ENCODE data around the gene MS4A5.

Gene MS4A5

GRCh38 chr11:60492488-60493009, 63.2 kb downstream of the MS4A5 start, which contains the start of gene MS4A12:
Gene MS4A12 (plus strand): TSS chr11:60492778. CDS start chr11:60497319, 4,541 bp downstream.
- H3K9me3 ChIP-seq (ENCODE audit: insufficient read depth, low read depth, low read length) = no peaks in the 10 kb centered on the region
- no peak for DNase-seq
- H4K8ac ChIP-seq (ENCODE audit: low read depth, low read length) = no peak within 1 kb of the TSS
- no CpG with 5 or more reads among the region's 4 CpGs for WGBS (ENCODE audit: extremely low coverage, insufficient coverage, insufficient read length)
- no peak within 1 kb of the TSS for H2BK5ac ChIP-seq (ENCODE audit: low read depth, low read length, poor library complexity)
- no peaks in the 10 kb centered on the region for H3K79me2 ChIP-seq (ENCODE audit: control insufficient read depth, insufficient read depth, low read length, poor library complexity)
- no peak within 1 kb of the TSS for H3K4me2 ChIP-seq (ENCODE audit: low read length)
- H3K4ac ChIP-seq (ENCODE audit: low read depth, low read length) = no peak within 1 kb of the TSS
- H2AK5ac ChIP-seq (ENCODE audit: low read length) = no peak within 1 kb of the TSS
- no peak within 1 kb of the TSS for H3K14ac ChIP-seq (ENCODE audit: low read length)
- H4K12ac ChIP-seq (ENCODE audit: low read depth, low read length) = no peak within 1 kb of the TSS
- no peak within 1 kb of the TSS for H3K9ac ChIP-seq (ENCODE audit: low read length)
- H3K27ac ChIP-seq (ENCODE audit: low read depth, low read length) = no peak within 1 kb of the TSS
- no peak within 1 kb of the TSS for H3K23ac ChIP-seq (ENCODE audit: low read length)
- no peaks in the 10 kb centered on the region for H3K79me1 ChIP-seq (ENCODE audit: low read length)
- H3K36me3 ChIP-seq (ENCODE audit: control insufficient read depth in 1 of 2, insufficient read depth in 2 of 2, low read length in 2 of 2) = no peaks in the 10 kb centered on the region
- H2AFZ ChIP-seq (ENCODE audit: insufficient read depth, low read length, poor library complexity) = no peak within 1 kb of the TSS
- H2BK12ac ChIP-seq (ENCODE audit: low read length) = no peak within 1 kb of the TSS
- no peak within 1 kb of the TSS for H4K91ac ChIP-seq (ENCODE audit: low read depth, low read length)
- H3K4me3 ChIP-seq (ENCODE audit: low read depth, low read length) = no peak within 1 kb of the TSS
- no peak within 1 kb of the TSS for H3K18ac ChIP-seq (ENCODE audit: low read length)
- no peaks in the 10 kb centered on the region for H3K27me3 ChIP-seq (ENCODE audit: insufficient read depth, low read length)
- no peak within 1 kb of the TSS for H2BK120ac ChIP-seq (ENCODE audit: insufficient read depth, low read length, poor library complexity)
- H3K4me1 ChIP-seq (ENCODE audit: control insufficient read depth in 1 of 2, insufficient read depth in 2 of 2, low read length in 2 of 2) = no peaks in the 10 kb centered on the region

- Histone ChIP-seq H3K27ac (ENCODE audit: low read depth, low read length) (no peak overlapping the region), H4K91ac (ENCODE audit: low read depth, low read length) (no peak overlapping the region), H4K8ac (ENCODE audit: low read depth, low read length) (no peak overlapping the region), H3K18ac (ENCODE audit: low read length) (no peak overlapping the region), H2AK5ac (ENCODE audit: low read length) (no peak overlapping the region), H3K9ac (ENCODE audit: low read length) (no peak overlapping the region), H3K4me3 (ENCODE audit: low read depth, low read length) (no peak overlapping the region), H3K9me3 (ENCODE audit: insufficient read depth, low read depth, low read length) (no peaks in the 10 kb centered on the region), H2AFZ (ENCODE audit: insufficient read depth, low read length, poor library complexity) (no peak overlapping the region), H3K4me2 (ENCODE audit: low read length) (no peak overlapping the region), H3K27me3 (ENCODE audit: insufficient read depth, low read length) (no peaks in the 10 kb centered on the region), H3K23ac (ENCODE audit: low read length) (no peak overlapping the region), H3K4ac (ENCODE audit: low read depth, low read length) (no peak overlapping the region), H4K12ac (ENCODE audit: low read depth, low read length) (no peak overlapping the region), H3K79me2 (ENCODE audit: control insufficient read depth, insufficient read depth, low read length, poor library complexity) (no peaks in the 10 kb centered on the region), H3K4me1 (ENCODE audit: control insufficient read depth in 1 of 2, insufficient read depth in 2 of 2, low read length in 2 of 2) (no peaks in the 10 kb centered on the region), H3K79me1 (ENCODE audit: low read length) (no peaks in the 10 kb centered on the region), H2BK5ac (ENCODE audit: low read depth, low read length, poor library complexity) (no peak overlapping the region), H3K36me3 (ENCODE audit: control insufficient read depth in 1 of 2, insufficient read depth in 2 of 2, low read length in 2 of 2) (no peaks in the 10 kb centered on the region), H2BK12ac (ENCODE audit: low read length) (no peak overlapping the region), H3K14ac (ENCODE audit: low read length) (no peak overlapping the region), H2BK120ac (ENCODE audit: insufficient read depth, low read length, poor library complexity) (no peak overlapping the region)
- DNase-seq = no peak
- WGBS (ENCODE audit: extremely low coverage, insufficient coverage, insufficient read length) = no CpG with 5 or more reads among the region's 2 CpGs
These were observed 64.1 kb downstream of the MS4A5 start for GRCh38 chr11:60493454-60493853.

All from trophoblast cell (in vitro differentiated cells and primary cell).